Measurements from ENCODE around the gene IL17RA. TPM values are rescaled to one million over a fixed set of nuclear protein-coding genes. Genes with fewer than 3 reads are reported as not detected.

Gene IL17RA
- total RNA-seq, 1 donor from 2014 or later: 21.5 TPM

DNA sequence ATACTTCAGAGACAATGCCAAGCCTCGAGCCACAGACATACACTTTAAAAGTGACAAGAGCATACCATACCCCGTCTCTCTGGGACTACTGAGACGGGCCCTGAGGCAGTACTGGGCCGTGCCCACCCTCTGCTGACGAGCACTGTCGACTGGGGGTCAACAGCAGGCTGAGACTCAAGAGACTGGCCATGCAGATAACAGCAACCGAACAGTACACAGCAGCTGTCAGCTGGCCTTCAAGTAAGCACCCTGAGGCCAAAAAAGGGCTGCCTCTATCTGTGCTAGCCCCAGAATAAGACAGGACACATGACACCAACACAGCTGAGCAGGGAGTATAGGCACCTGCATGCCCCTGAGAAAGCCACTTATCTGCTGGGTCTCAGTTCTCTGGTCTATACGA lies 55.2 kb downstream of the IL17RA start:
- peaks cover 2% of the 10 kb centered on the region for H4K20me1 ChIP-seq (ENCODE audit: insufficient read depth, low read length)
- peaks cover 11% of the 10 kb centered on the region for H3K36me3 Mint-ChIP-seq (ENCODE audit: low read depth, unreplicated experiment)
- no peak for DNase-seq (ENCODE audit: low read depth)
- H3K27me3 Mint-ChIP-seq (ENCODE audit: low read depth, unreplicated experiment): no peaks in the 10 kb centered on the region
- no peak overlapping the region for H3K4me3 Mint-ChIP-seq (ENCODE audit: unreplicated experiment)
- no peaks in the 10 kb centered on the region for H3K79me2 ChIP-seq (ENCODE audit: insufficient read depth, low read length)
- no peaks in the 10 kb centered on the region for H3K4me1 Mint-ChIP-seq (ENCODE audit: low read depth, unreplicated experiment)
- no peaks in the 10 kb centered on the region for H3K4me1 ChIP-seq (ENCODE audit: insufficient read depth, low read length)
- peaks cover 6% of the 10 kb centered on the region for H3K36me3 ChIP-seq (ENCODE audit: insufficient read depth, low read length)
- no peak overlapping the region for H3K4me2 ChIP-seq (ENCODE audit: low read length)
- H3K9me3 Mint-ChIP-seq (ENCODE audit: unreplicated experiment): no peaks in the 10 kb centered on the region
- TF ChIP-seq EZH2 (IDR thresholded peaks at IDR 0.05; ENCODE audit: insufficient read depth, low read length): no peak
- TF ChIP-seq, protein P1, sequence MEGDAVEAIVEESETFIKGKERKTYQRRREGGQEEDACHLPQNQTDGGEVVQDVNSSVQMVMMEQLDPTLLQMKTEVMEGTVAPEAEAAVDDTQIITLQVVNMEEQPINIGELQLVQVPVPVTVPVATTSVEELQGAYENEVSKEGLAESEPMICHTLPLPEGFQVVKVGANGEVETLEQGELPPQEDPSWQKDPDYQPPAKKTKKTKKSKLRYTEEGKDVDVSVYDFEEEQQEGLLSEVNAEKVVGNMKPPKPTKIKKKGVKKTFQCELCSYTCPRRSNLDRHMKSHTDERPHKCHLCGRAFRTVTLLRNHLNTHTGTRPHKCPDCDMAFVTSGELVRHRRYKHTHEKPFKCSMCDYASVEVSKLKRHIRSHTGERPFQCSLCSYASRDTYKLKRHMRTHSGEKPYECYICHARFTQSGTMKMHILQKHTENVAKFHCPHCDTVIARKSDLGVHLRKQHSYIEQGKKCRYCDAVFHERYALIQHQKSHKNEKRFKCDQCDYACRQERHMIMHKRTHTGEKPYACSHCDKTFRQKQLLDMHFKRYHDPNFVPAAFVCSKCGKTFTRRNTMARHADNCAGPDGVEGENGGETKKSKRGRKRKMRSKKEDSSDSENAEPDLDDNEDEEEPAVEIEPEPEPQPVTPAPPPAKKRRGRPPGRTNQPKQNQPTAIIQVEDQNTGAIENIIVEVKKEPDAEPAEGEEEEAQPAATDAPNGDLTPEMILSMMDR (IDR thresholded peaks at IDR 0.05; ENCODE audit: insufficient read depth, low read depth, low read length): no peak
- H3K27me3 ChIP-seq (ENCODE audit: insufficient read depth, low read length): no peaks in the 10 kb centered on the region
- H2AFZ ChIP-seq (ENCODE audit: low read depth, low read length): no peak overlapping the region
- no peak overlapping the region for H3K4me3 ChIP-seq (ENCODE audit: insufficient read depth, low read depth, low read length)
- no peak for FAIRE-seq
- no peak overlapping the region for H3K9ac ChIP-seq (ENCODE audit: low read length)
- H3K9me3 ChIP-seq (ENCODE audit: insufficient read depth, low read depth, low read length): no peaks in the 10 kb centered on the region
- H3K27ac ChIP-seq (ENCODE audit: low read depth, low read length): no peak overlapping the region
- H3K27ac Mint-ChIP-seq (ENCODE audit: unreplicated experiment): no peak overlapping the region

DNA sequence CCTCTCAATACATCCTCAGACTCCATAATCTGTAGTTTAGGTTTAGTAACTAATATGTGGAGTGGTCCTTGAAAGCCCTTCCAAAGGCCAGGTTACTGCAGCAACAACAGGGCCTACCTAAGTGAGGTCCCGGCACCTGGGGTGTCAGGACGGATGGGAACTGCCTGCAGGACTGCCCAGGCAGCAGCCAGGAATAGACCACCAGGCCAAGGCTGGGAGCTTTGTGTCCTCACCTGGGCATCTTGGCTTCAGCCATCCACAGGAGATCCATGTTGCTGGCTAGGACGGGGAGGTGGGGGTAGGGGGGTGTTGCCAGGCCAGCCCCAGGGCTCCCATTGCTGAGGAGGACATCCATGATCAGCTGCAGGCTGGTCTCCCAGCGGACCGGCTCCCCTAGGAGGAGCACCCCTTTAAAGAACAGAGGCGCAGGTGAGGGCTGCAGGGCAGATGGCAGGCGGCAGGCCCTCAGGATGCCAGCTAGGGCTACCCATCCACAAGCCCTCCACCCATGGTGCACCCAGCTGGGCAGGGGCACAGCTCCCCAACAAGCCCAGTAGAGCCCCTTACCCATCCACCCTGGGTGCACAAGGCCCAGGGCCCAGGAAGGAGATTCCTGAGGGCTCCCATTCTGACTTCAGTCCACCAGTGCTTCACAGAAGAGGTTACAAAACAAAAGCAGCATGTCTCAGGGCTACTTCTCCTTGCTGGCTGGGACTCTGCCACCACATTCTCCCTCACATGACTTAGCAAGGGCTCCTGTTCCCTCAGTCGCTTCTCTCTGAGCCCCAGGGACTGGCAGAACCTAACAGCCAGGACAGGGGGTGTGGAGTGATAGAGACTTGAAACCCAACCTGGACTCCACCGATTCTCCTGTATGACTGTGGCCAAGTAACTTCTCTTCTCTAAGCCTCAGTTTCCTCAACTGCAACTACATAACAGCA lies 56.3 kb downstream of the IL17RA start:
- H3K4me1 Mint-ChIP-seq (ENCODE audit: low read depth, unreplicated experiment): no peaks in the 10 kb centered on the region
- H3K9me3 Mint-ChIP-seq (ENCODE audit: unreplicated experiment): no peaks in the 10 kb centered on the region
- H3K4me3 Mint-ChIP-seq (ENCODE audit: unreplicated experiment): no peak overlapping the region
- Histone ChIP-seq H3K27me3 (ENCODE audit: insufficient read depth, low read length) (no peaks in the 10 kb centered on the region), H3K9ac (ENCODE audit: low read length) (no peak overlapping the region), H3K36me3 (ENCODE audit: insufficient read depth, low read length) (peaks cover 6% of the 10 kb centered on the region), H2AFZ (ENCODE audit: low read depth, low read length) (no peak overlapping the region), H3K79me2 (ENCODE audit: insufficient read depth, low read length) (no peaks in the 10 kb centered on the region), H3K4me3 (ENCODE audit: insufficient read depth, low read depth, low read length) (no peak overlapping the region), H3K27ac (ENCODE audit: low read depth, low read length) (no peak overlapping the region), H3K4me2 (ENCODE audit: low read length) (no peak overlapping the region), H4K20me1 (ENCODE audit: insufficient read depth, low read length) (peaks cover 7% of the 10 kb centered on the region), H3K4me1 (ENCODE audit: insufficient read depth, low read length) (no peaks in the 10 kb centered on the region), H3K9me3 (ENCODE audit: insufficient read depth, low read depth, low read length) (no peaks in the 10 kb centered on the region)
- TF ChIP-seq, protein P1 (IDR thresholded peaks at IDR 0.05; ENCODE audit: insufficient read depth, low read depth, low read length): no peak
- no peak for TF ChIP-seq EZH2 (IDR thresholded peaks at IDR 0.05; ENCODE audit: insufficient read depth, low read length)
- no peaks in the 10 kb centered on the region for H3K27me3 Mint-ChIP-seq (ENCODE audit: low read depth, unreplicated experiment)
- no peak for FAIRE-seq
- H3K27ac Mint-ChIP-seq (ENCODE audit: unreplicated experiment): no peak overlapping the region
- peaks cover 11% of the 10 kb centered on the region for H3K36me3 Mint-ChIP-seq (ENCODE audit: low read depth, unreplicated experiment)
- DNase-seq (ENCODE audit: low read depth): no peak

- no peak for FAIRE-seq
- Mint-ChIP-seq H3K27me3 (ENCODE audit: low read depth, unreplicated experiment) (no peaks in the 10 kb centered on the region), H3K4me1 (ENCODE audit: low read depth, unreplicated experiment) (no peaks in the 10 kb centered on the region), H3K9me3 (ENCODE audit: unreplicated experiment) (peaks cover 2% of the 10 kb centered on the region), H3K36me3 (ENCODE audit: low read depth, unreplicated experiment) (peaks cover 9% of the 10 kb centered on the region), H3K4me3 (ENCODE audit: unreplicated experiment) (no peak overlapping the region), H3K27ac (ENCODE audit: unreplicated experiment) (no peak overlapping the region)
- Histone ChIP-seq H3K4me3 (ENCODE audit: insufficient read depth, low read depth, low read length) (no peak overlapping the region), H3K79me2 (ENCODE audit: insufficient read depth, low read length) (peaks cover 4% of the 10 kb centered on the region), H3K4me2 (ENCODE audit: low read length) (no peak overlapping the region), H3K27ac (ENCODE audit: low read depth, low read length) (no peak overlapping the region), H3K9me3 (ENCODE audit: insufficient read depth, low read depth, low read length) (no peaks in the 10 kb centered on the region), H3K36me3 (ENCODE audit: insufficient read depth, low read length) (peaks cover 6% of the 10 kb centered on the region), H3K4me1 (ENCODE audit: insufficient read depth, low read length) (no peaks in the 10 kb centered on the region), H2AFZ (ENCODE audit: low read depth, low read length) (no peak overlapping the region), H3K27me3 (ENCODE audit: insufficient read depth, low read length) (no peaks in the 10 kb centered on the region), H3K9ac (ENCODE audit: low read length) (no peak overlapping the region), H4K20me1 (ENCODE audit: insufficient read depth, low read length) (peaks cover 18% of the 10 kb centered on the region)
- no peak for DNase-seq (ENCODE audit: low read depth)
- no peak for TF ChIP-seq EZH2 (IDR thresholded peaks at IDR 0.05; ENCODE audit: insufficient read depth, low read length)
- TF ChIP-seq, protein P1 (IDR thresholded peaks at IDR 0.05; ENCODE audit: insufficient read depth, low read depth, low read length): no peak
Measured at GRCh38 chr22:17143101-17143500, 58.3 kb downstream of the IL17RA start.

All from astrocyte (in vitro differentiated cells and primary cell).